ENCODE data around the gene HAX1.

Gene HAX1

DNA sequence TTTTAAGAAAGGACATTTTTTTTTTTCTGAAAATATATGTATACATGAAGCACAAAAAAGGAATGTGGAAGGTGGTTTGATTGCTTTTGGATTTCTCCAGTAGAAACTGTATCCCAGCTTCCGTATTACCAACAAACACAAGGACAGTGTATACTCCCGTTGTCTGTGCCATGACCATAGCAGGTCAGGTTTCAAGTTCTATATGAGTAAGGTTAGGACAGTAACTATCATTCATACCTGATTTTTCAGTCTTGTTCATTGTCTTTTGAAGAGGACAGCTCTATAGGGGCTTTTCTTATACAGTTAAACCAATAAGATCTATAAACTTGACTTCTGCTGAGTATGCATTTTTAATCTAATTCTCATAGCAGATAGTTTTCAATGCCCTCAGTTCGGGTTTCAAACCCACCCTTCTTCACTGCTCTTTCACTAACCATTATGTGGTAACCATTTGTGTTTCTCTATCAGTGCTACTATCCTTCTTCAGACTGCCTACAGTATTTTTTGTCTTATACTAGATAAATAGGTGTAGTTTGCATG, 32.1 kb upstream of the HAX1 start:
- ChIA-PET POLR2A (interaction anchor here (0.7 kb wide), 1 partner anchor 9 kb away, joined by 3 read pairs; no protein-coding TSS in a partner anchor), CTCF (interaction anchor here (0.6 to 0.7 kb wide), 3 partner anchors 64 to 433 kb away, joined by 3 to 4 read pairs (median 3); no protein-coding TSS in a partner anchor)
- Histone ChIP-seq H3K4me1 (ENCODE audit: control insufficient read depth, insufficient read depth, low read length) (no peaks in the 10 kb centered on the region), H3K4me3 (ENCODE audit: low read depth, low read length) (no peak overlapping the region), H3K36me3 (ENCODE audit: control insufficient read depth in 2 of 2, insufficient read depth in 1 of 2, low read length in 2 of 2) (peaks cover 60 to 100% of the 10 kb centered on the region in 2 experiments), H3K27ac (ENCODE audit: extremely low read depth, low read depth, low read length) (no peak overlapping the region), H3K9me3 (ENCODE audit: control insufficient read depth, insufficient read depth, low read depth, low read length) (no peaks in the 10 kb centered on the region)
- no peak for TF ChIP-seq ZNF843 (tag by site-specific recombination; IDR thresholded peaks at IDR 0.05)
- no peak for TF ChIP-seq ZFHX2 (tag by site-specific recombination; conservative IDR thresholded peaks at IDR 0.05)
- TF ChIP-seq PRDM10 (tag by site-specific recombination; IDR thresholded peaks at IDR 0.05), result no peak
- no peak for TF ChIP-seq ZNF473 (tag by site-specific recombination; IDR thresholded peaks at IDR 0.05)
- TF ChIP-seq ZFP41 (tag by site-specific recombination; IDR thresholded peaks at IDR 0.05; ENCODE audit: borderline replicate concordance), result no peak
- no peak for TF ChIP-seq FEZF1 (tag by site-specific recombination; IDR thresholded peaks at IDR 0.05)
- TF ChIP-seq ZNF548 (tag by site-specific recombination; IDR thresholded peaks at IDR 0.05), result no peak
- no peak for TF ChIP-seq ZSCAN23 (tag by site-specific recombination; IDR thresholded peaks at IDR 0.05)

- peaks cover 58 to 100% of the 10 kb centered on the region in 2 experiments for H3K36me3 ChIP-seq (ENCODE audit: control insufficient read depth in 2 of 2, insufficient read depth in 1 of 2, low read length in 2 of 2)
- ChIA-PET CTCF (no interaction called here), POLR2A (no interaction called here)
- no peaks in the 10 kb centered on the region for H3K4me1 ChIP-seq (ENCODE audit: control insufficient read depth, insufficient read depth, low read length)
- no peaks in the 10 kb centered on the region for H3K9me3 ChIP-seq (ENCODE audit: control insufficient read depth, insufficient read depth, low read depth, low read length)
- H3K4me3 ChIP-seq (ENCODE audit: low read depth, low read length), result no peak overlapping the region
- TF ChIP-seq ZNF121 (tag by site-specific recombination; IDR thresholded peaks at IDR 0.05) (no peak), ZNF501 (tag by site-specific recombination; IDR thresholded peaks at IDR 0.05) (no peak), ZNF404 (tag by site-specific recombination; IDR thresholded peaks at IDR 0.05) (no peak), SP3 (tag by site-specific recombination; IDR thresholded peaks at IDR 0.05) (no peak), KLF17 (tag by site-specific recombination; IDR thresholded peaks at IDR 0.05) (no peak), ZNF350 (tag by site-specific recombination; IDR thresholded peaks at IDR 0.05) (no peak), ZBTB17 (tag by site-specific recombination; IDR thresholded peaks at IDR 0.05) (no peak), PBX3 (CRISPR knock-in tag; IDR thresholded peaks at IDR 0.05) (no peak), ZNF558 (tag by site-specific recombination; IDR thresholded peaks at IDR 0.05) (no peak), TRIM28 (IDR thresholded peaks at IDR 0.05; ENCODE audit: borderline replicate concordance, low read length) (no peak), ZNF239 (tag by site-specific recombination; IDR thresholded peaks at IDR 0.05) (no peak), ZNF837 (tag by site-specific recombination; IDR thresholded peaks at IDR 0.05) (no peak), HOXC10 (CRISPR knock-in tag; IDR thresholded peaks at IDR 0.05) (no peak), TCF7L2 (IDR thresholded peaks at IDR 0.05; ENCODE audit: borderline replicate concordance, low read depth, low read length) (no peak)
- TF ChIP-seq, protein P1, sequence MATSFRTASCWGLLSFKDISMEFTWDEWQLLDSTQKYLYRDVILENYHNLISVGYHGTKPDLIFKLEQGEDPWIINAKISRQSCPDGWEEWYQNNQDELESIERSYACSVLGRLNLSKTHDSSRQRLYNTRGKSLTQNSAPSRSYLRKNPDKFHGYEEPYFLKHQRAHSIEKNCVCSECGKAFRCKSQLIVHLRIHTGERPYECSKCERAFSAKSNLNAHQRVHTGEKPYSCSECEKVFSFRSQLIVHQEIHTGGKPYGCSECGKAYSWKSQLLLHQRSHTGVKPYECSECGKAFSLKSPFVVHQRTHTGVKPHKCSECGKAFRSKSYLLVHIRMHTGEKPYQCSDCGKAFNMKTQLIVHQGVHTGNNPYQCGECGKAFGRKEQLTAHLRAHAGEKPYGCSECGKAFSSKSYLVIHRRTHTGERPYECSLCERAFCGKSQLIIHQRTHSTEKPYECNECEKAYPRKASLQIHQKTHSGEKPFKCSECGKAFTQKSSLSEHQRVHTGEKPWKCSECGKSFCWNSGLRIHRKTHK (tag by site-specific recombination; IDR thresholded peaks at IDR 0.05), result no peak
- no peak overlapping the region for H3K27ac ChIP-seq (ENCODE audit: extremely low read depth, low read depth, low read length)
Measured at GRCh38 chr1:154241703-154242351, 30.6 kb upstream of the HAX1 start.

All from HEK293 (cell line).